Measurements from ENCODE around the gene HACD3. TPM values are rescaled to one million over a fixed set of nuclear protein-coding genes. Genes with fewer than 3 reads are reported as not detected.
"Not testable (repeated sequence)": the region's sequence is repeated elsewhere in the genome, so short reads cannot be mapped to it uniquely, and the experiment has no call there.

Gene HACD3
- total RNA-seq, 1 donor from 2014 or later = 60.8 TPM

DNA sequence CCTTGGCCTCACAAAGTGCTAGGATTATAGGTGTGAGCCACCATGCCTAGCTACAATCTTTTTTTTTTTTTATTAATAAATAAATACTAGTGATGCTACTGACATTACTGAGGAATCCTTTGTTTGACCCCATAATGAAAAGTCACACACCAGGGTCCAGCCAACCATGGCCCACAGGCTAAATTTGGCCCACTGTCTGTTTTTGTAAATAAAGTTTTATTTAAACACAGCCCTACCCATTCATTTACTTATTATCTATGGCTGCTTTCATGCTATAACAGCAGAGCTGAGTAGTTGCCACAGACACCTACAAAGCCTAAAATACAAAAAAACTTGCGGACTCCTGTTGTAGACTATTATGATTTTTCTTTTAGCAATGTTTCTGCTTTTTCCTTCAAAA lies 73.3 kb downstream of the HACD3 start:
- Histone ChIP-seq H3K4me3 (ENCODE audit: low read depth, low read length) (no peak overlapping the region), H3K27me3 (ENCODE audit: control insufficient read depth, insufficient read depth, low read length) (no peaks in the 10 kb centered on the region), H3K36me3 (ENCODE audit: control insufficient read depth, insufficient read depth, low read length) (peaks cover 9% of the 10 kb centered on the region)
- TF ChIP-seq, protein P1, sequence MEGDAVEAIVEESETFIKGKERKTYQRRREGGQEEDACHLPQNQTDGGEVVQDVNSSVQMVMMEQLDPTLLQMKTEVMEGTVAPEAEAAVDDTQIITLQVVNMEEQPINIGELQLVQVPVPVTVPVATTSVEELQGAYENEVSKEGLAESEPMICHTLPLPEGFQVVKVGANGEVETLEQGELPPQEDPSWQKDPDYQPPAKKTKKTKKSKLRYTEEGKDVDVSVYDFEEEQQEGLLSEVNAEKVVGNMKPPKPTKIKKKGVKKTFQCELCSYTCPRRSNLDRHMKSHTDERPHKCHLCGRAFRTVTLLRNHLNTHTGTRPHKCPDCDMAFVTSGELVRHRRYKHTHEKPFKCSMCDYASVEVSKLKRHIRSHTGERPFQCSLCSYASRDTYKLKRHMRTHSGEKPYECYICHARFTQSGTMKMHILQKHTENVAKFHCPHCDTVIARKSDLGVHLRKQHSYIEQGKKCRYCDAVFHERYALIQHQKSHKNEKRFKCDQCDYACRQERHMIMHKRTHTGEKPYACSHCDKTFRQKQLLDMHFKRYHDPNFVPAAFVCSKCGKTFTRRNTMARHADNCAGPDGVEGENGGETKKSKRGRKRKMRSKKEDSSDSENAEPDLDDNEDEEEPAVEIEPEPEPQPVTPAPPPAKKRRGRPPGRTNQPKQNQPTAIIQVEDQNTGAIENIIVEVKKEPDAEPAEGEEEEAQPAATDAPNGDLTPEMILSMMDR (IDR thresholded peaks at IDR 0.05; ENCODE audit: insufficient read depth, low read length, severe bottlenecking) = no peak
- DNase-seq (ENCODE audit: low read depth) (no peak), FAIRE-seq (no peak)

DNA sequence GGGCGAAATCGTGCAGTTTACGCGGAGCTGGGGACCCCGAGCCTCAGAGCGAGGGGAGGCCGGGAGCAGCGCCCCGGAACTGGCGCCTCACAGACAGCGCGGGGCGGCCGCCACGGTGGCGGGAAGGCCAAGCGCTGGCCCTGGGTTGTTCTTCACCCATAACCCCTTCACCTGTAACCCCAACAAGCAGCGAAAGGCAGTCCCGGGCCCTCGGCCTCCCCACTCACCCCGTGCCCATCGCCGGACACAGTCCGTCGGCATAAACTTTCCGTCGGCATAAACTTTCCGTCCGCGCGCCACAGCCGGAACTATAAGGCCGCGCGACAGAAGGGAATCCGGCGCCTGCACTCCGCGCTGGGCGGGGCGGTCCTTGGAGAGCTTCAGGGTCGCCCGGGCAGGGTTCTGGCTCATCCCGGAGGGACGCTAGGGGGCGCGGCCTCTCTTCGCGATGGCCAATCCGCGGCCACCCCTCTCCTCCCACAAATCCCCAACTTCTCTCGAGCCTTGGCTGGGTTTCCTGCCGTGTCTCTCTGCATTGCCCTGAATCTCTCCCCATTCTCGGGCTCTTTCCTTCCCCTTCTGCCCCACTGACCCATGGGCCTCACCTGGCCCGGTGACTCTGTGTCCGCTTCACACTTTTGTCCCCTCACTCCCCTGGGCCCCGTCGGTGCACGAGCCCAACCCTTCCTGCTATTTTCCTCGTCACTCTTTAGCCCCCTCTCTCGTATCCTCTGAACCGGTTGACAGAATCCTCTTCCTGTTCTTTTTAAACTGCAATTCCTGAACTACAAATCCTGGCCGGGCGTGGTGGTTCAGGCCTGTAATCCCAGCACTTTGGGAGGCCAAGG lies 80.8 kb downstream of the HACD3 start, which contains the start of gene INTS14:
TSS of gene INTS14 (minus strand) at position 261 of the 848 bp plus-strand sequence. CDS start 3,751 bp downstream, outside the sequence.
- DNase-seq (ENCODE audit: low read depth) (peak; percentile 84), FAIRE-seq (no peak)
- TF ChIP-seq, protein P1 (IDR thresholded peaks at IDR 0.05; ENCODE audit: insufficient read depth, low read length, severe bottlenecking) = peak; percentile 72
- no peaks in the 10 kb centered on the region for H3K36me3 ChIP-seq (ENCODE audit: control insufficient read depth, insufficient read depth, low read length)
- H3K4me3 ChIP-seq (ENCODE audit: low read depth, low read length) = peak within 1 kb of the TSS; percentile 69
- no peaks in the 10 kb centered on the region for H3K27me3 ChIP-seq (ENCODE audit: control insufficient read depth, insufficient read depth, low read length)

DNA sequence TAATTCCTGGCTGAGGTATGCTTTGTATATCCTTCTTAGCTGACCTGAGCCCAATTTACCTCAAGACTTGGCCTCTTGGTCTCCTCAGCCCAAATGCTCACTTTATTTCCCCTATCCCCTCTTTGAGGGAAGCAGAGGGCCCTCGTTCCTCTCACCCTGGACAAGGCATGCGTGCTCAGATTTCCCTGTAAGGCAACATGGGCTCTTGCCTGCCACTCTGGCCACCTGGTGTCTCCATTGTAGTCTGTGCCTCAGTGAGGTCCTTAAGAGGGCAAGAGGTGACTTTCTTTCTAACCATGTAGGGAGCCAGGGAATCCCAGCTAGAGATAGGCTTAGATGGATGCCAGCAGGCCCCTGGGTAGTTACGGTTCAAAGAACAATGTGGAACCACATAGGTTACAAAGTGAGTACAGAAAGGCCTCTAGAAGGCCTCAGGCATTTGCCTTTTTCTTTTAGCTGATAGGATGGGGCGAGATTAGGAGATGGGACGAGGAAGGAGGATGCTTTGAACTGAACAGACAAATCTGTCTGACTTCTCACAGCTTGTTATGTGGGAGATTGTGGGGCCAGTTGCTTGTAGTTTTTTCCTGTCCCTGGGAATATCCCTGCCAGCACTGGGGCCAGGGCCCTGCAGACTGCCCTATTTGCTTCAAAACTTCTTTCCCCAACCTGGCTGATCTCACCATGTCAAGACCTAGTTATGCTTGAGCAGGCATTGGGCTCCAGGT lies 81.8 kb downstream of the HACD3 start:
- FAIRE-seq = no peak
- H3K4me3 ChIP-seq (ENCODE audit: low read depth, low read length) = peak overlapping the region; percentile 69
- TF ChIP-seq, protein P1 (IDR thresholded peaks at IDR 0.05; ENCODE audit: insufficient read depth, low read length, severe bottlenecking) = no peak
- H3K36me3 ChIP-seq (ENCODE audit: control insufficient read depth, insufficient read depth, low read length) = no peaks in the 10 kb centered on the region
- DNase-seq (ENCODE audit: low read depth) = no peak
- H3K27me3 ChIP-seq (ENCODE audit: control insufficient read depth, insufficient read depth, low read length) = no peaks in the 10 kb centered on the region

DNA sequence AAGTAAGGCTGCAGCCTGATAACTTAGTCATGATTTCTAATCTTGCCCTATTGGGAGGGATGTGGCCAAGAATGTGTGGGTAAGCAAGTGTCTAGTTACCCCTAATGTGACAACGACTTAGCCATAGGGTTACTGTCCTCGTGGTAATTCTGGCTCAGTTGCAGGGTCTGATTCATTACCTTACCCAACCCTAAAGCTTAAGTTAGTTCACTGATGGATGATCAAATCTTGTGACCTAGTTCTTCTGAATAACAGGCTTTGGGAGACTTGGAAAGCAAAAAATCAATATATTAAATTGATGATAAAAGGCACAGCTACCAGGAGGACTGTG lies 82.3 kb downstream of the HACD3 start:
- Histone ChIP-seq H3K4me3 (ENCODE audit: low read depth, low read length) (no peak overlapping the region), H3K36me3 (ENCODE audit: control insufficient read depth, insufficient read depth, low read length) (no peaks in the 10 kb centered on the region), H3K27me3 (ENCODE audit: control insufficient read depth, insufficient read depth, low read length) (no peaks in the 10 kb centered on the region)
- DNase-seq (ENCODE audit: low read depth) (peak; percentile 45), FAIRE-seq (no peak)
- TF ChIP-seq, protein P1 (IDR thresholded peaks at IDR 0.05; ENCODE audit: insufficient read depth, low read length, severe bottlenecking) = no peak

DNA sequence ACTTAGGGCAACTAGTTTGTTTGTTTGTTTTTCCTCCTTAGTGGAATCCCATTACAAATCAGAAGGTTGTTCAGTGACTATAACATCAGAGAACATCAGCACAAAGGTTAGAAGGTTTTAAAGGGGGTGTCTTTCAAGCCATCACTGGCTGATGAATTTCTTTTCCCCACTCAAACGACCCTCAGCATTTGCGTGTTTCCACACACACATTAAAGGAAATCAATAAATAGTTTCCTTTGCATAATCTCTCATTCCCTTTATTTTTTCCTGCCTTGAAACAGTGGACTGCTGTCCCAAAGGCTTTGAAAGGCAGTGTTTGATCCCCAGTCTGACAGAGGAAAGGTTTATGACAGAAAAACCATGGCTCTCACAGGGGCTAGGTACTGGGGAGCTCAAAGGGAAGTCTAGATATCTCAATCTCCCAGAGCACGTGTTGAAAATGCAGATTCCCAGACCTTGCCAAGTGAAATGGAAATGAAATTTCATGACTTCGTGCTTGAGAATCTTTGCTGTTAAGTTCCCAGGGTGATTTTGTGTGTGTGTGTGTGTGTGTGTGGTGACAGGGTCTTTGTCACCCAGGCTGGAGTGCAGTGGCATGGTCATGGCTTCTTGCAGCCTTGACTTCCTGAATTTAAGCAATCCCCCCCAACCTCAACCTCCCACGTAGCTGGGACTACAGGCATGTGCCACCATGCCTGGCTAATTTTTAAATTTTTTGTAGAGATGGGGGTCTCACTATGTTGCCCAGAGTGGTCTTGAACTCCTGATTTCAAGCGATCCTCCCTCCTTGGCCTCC lies 82.9 kb downstream of the HACD3 start:
- TF ChIP-seq, protein P1 (IDR thresholded peaks at IDR 0.05; ENCODE audit: insufficient read depth, low read length, severe bottlenecking) = no peak
- Histone ChIP-seq H3K4me3 (ENCODE audit: low read depth, low read length) (no peak overlapping the region), H3K27me3 (ENCODE audit: control insufficient read depth, insufficient read depth, low read length) (no peaks in the 10 kb centered on the region), H3K36me3 (ENCODE audit: control insufficient read depth, insufficient read depth, low read length) (no peaks in the 10 kb centered on the region)
- FAIRE-seq (no peak), DNase-seq (ENCODE audit: low read depth) (no peak)

DNA sequence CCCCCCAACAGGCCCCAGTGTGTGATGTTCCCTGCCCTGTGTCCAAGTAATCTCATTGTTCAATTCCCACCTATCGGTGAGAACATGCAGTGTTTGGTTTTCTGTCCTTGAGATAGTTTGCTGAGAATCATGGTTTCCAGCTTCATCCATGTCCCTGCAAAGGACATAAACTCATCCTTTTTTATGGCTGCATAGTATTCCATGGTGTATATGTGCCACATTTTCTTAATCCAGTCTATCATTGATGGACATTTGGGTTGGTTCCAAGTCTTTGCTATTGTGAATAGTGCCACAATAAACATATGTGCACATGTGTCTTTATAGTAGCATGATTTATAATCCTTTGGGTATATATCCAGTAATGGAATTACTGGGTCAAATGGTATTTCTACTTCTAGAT lies 85.6 kb downstream of the HACD3 start:
- H3K27me3 ChIP-seq (ENCODE audit: control insufficient read depth, insufficient read depth, low read length); H3K4me3 ChIP-seq (ENCODE audit: low read depth, low read length); H3K36me3 ChIP-seq (ENCODE audit: control insufficient read depth, insufficient read depth, low read length); DNase-seq (ENCODE audit: low read depth); FAIRE-seq: not testable (repeated sequence)
